ENCODE measurements around the gene ACTL6B. TPM values are rescaled to one million over a fixed set of nuclear protein-coding genes. Genes with fewer than 3 reads are reported as not detected.
A peak's percentile ranks its signal among the peaks of the same experiment; 100 is the strongest.

ACTL6B gene
- polyA plus RNA-seq, 1 donor (not counting 4 experiments of a cell fraction or from before 2014, with no cell fraction given), result not detected

- dilution Hi-C loops (cut with MboI; ENCODE audit: extremely low pct_ligation_motif_present, low sequenced_read_pairs), result no loop called here
- no peak overlapping the region for H3K27ac ChIP-seq (ENCODE audit: control insufficient read depth, insufficient read depth, low read length)
- no peak for DNase-seq (ENCODE audit: low read depth, low spot score)
- FAIRE-seq, result no peak
- H3K9me3 ChIP-seq (ENCODE audit: control insufficient read depth, low read depth, low read length), result no peaks in the 10 kb centered on the region
- no peak overlapping the region for H3K9ac ChIP-seq (ENCODE audit: control insufficient read depth, extremely low read depth, insufficient read depth, low read length)
- no peak overlapping the region for H2AFZ ChIP-seq (ENCODE audit: control insufficient read depth, low read length)
- peaks cover 10% of the 10 kb centered on the region for H3K27me3 ChIP-seq (ENCODE audit: control insufficient read depth, extremely low read depth, insufficient read depth, low read length)
- no peaks in the 10 kb centered on the region for H3K9me1 ChIP-seq (ENCODE audit: control insufficient read depth, extremely low read depth, insufficient read depth, low read length)
- H3K79me2 ChIP-seq (ENCODE audit: control insufficient read depth, insufficient read depth, low read length), result no peaks in the 10 kb centered on the region
- no peaks in the 10 kb centered on the region for H3K36me3 ChIP-seq (ENCODE audit: control insufficient read depth in 2 of 2, extremely low read depth in 1 of 2, insufficient read depth in 2 of 2, low read length in 2 of 2)
- H4K20me1 ChIP-seq (ENCODE audit: control insufficient read depth, extremely low read depth, insufficient read depth, low read length), result no peaks in the 10 kb centered on the region
- H3K4me2 ChIP-seq (ENCODE audit: control insufficient read depth, extremely low read depth, insufficient read depth, low read depth, low read length), result no peak overlapping the region
- H3K4me3 ChIP-seq (ENCODE audit: control insufficient read depth in 2 of 3, extremely low read depth in 1 of 3, insufficient read depth in 2 of 3, low read depth in 1 of 3, low read length in 3 of 3), result no peak overlapping the region
- no peak for TF ChIP-seq EZH2 (IDR thresholded peaks at IDR 0.05; ENCODE audit: low read length)
- TF ChIP-seq CTCF (optimal IDR thresholded peaks at IDR 0.05 in 1 of 3, IDR thresholded peaks at IDR 0.05 in 1 of 3, conservative IDR thresholded peaks at IDR 0.05 in 1 of 3; ENCODE audit: extremely low read depth in 1 of 3, insufficient read depth in 2 of 3, low read length in 3 of 3), result no peak
- H3K4me1 ChIP-seq (ENCODE audit: control insufficient read depth, extremely low read depth, insufficient read depth, low read length), result peaks cover 12% of the 10 kb centered on the region
Measured at GRCh38 chr7:100630066-100630465, 26.2 kb downstream of the ACTL6B start.

DNA sequence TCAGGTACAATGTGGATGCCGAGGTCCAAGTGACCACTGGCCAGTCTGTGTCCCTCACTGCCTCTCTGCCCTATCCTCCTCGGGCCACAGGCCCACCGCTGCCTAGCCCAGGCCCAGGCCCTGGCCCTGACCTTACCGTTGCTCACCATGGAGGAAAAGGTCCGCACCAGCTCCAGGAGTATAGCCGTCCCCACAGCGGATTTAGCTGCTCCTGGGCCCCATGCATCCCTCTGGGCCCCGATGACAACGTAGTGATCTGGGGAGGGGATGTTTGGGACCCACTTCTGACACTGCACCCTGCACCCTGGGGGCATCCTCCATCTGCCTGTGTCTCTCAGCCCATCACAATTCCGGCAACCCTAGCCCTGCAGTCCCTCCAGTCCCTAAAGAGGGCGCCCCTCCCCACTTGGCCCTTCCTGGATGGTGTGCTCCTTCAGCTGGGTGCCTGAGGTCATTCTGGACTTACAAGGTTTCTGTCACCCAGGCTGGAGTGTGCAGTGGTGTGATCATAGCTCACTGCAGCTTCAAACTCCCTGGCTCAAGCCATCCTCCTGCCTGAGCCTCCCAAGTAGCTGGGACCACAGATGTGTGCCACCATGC is 27.0 kb downstream of the ACTL6B start:
- Histone ChIP-seq H3K36me3 (ENCODE audit: control insufficient read depth in 2 of 2, extremely low read depth in 1 of 2, insufficient read depth in 2 of 2, low read length in 2 of 2) (no peaks in the 10 kb centered on the region), H4K20me1 (ENCODE audit: control insufficient read depth, extremely low read depth, insufficient read depth, low read length) (no peaks in the 10 kb centered on the region), H3K9me1 (ENCODE audit: control insufficient read depth, extremely low read depth, insufficient read depth, low read length) (no peaks in the 10 kb centered on the region), H3K9ac (ENCODE audit: control insufficient read depth, extremely low read depth, insufficient read depth, low read length) (no peak overlapping the region), H3K4me3 (ENCODE audit: control insufficient read depth in 2 of 3, extremely low read depth in 1 of 3, insufficient read depth in 2 of 3, low read depth in 1 of 3, low read length in 3 of 3) (no peak overlapping the region), H2AFZ (ENCODE audit: control insufficient read depth, low read length) (no peak overlapping the region), H3K9me3 (ENCODE audit: control insufficient read depth, low read depth, low read length) (no peaks in the 10 kb centered on the region), H3K4me1 (ENCODE audit: control insufficient read depth, extremely low read depth, insufficient read depth, low read length) (peaks cover 12% of the 10 kb centered on the region), H3K27me3 (ENCODE audit: control insufficient read depth, extremely low read depth, insufficient read depth, low read length) (peaks cover 10% of the 10 kb centered on the region), H3K27ac (ENCODE audit: control insufficient read depth, insufficient read depth, low read length) (no peak overlapping the region), H3K4me2 (ENCODE audit: control insufficient read depth, extremely low read depth, insufficient read depth, low read depth, low read length) (no peak overlapping the region), H3K79me2 (ENCODE audit: control insufficient read depth, insufficient read depth, low read length) (no peaks in the 10 kb centered on the region)
- peak; percentile 35 to 61 (median 38) for TF ChIP-seq CTCF (optimal IDR thresholded peaks at IDR 0.05 in 1 of 3, IDR thresholded peaks at IDR 0.05 in 1 of 3, conservative IDR thresholded peaks at IDR 0.05 in 1 of 3; ENCODE audit: extremely low read depth in 1 of 3, insufficient read depth in 2 of 3, low read length in 3 of 3)
- TF ChIP-seq EZH2 (IDR thresholded peaks at IDR 0.05; ENCODE audit: low read length), result no peak
- no peak for FAIRE-seq
- no peak for DNase-seq (ENCODE audit: low read depth, low spot score)
- dilution Hi-C loops (cut with MboI; ENCODE audit: extremely low pct_ligation_motif_present, low sequenced_read_pairs), result no loop called here
